Breast epithelium (tissue), 4 donors: ENCODE measurements around the gene NCOA4. TPM values are rescaled to one million over a fixed set of nuclear protein-coding genes. Genes with fewer than 3 reads are reported as not detected.
A peak's percentile ranks its signal among the peaks of the same experiment; 100 is the strongest.

Source experiments
- DNase-seq, 2 donors: peaks; one replicate each; pipeline ENCODE4 v3.0.0-alpha.2; 2019; ENCODE audit warnings: low spot score in 2 of 2
- H3K27ac ChIP-seq, 2 donors: fragments of 200-600 bp; sonication (generic) in 1 of 2; one replicate each; pipeline ENCODE4 v1.5.1; 2016 to 2019; ENCODE audit warnings: mild to moderate bottlenecking in 1 of 2
- H3K27me3 ChIP-seq, 2 donors: fragments of 200-600 bp; sonication (generic) in 1 of 2; one replicate each; pipeline versions ENCODE4 v1.5.1 to v1.6.0; 2017 to 2019; ENCODE audit warnings: control low read depth in 1 of 2, mild to moderate bottlenecking in 1 of 2
- H3K36me3 ChIP-seq: fragments of 200-600 bp; one replicate; pipeline ENCODE4 v1.5.1; 2019
- H3K4me1 ChIP-seq, 2 donors: fragments of 200-600 bp; sonication (generic); one replicate each; pipeline ENCODE4 v1.5.1; 2016 to 2019; ENCODE audit warnings: control low read depth in 1 of 2
- H3K4me3 ChIP-seq, 3 donors: fragments of 200-600 bp; sonication (generic); 1 replicate in 2 of 3; 2 replicates in 1 of 3; pipeline ENCODE4 v1.5.1; 2016 to 2019; ENCODE audit warnings: mild to moderate bottlenecking in 3 of 3, moderate library complexity in 2 of 3
- H3K9me3 ChIP-seq, 2 donors: fragments of 200-600 bp; sonication (generic) in 1 of 2; one replicate each; pipeline ENCODE4 v1.5.1; 2016 to 2019; ENCODE audit warnings: control low read depth in 1 of 2
- POLR2A ChIP-seq: fragments of 450-650 bp; IDR thresholded peaks from one replicate; pipeline ENCODE4 v1.6.1; 2016; ENCODE audit warnings: antibody characterized with exemption, mild to moderate bottlenecking, moderate library complexity
- POLR2AphosphoS5 ChIP-seq, 3 donors: sonication (generic); formaldehyde crosslinking; IDR thresholded peaks; one replicate each; pipeline ENCODE4 v1.6.1; 2017; ENCODE audit warnings: antibody characterized with exemption in 3 of 3
- intact Hi-C: fragments of 100-400 bp; cut with DNase I; formaldehyde crosslinking; loops from one replicate; pipeline ENCODE4 v1.15.1; 2023; ENCODE audit warnings: low total_unique reads
- total RNA-seq, 3 donors: library from RNA; depleted of rRNA; stranded (reverse); fragments of >200 nt; gene quantifications; one replicate each; pipeline ENCODE4 v1.1.0, GENCODE V29; 2016
- TF ChIP-seq, protein P1 (sequence below), 3 donors: fragments of 450-650 bp; IDR thresholded peaks; one replicate each; pipeline ENCODE4 v1.5.1; 2016 to 2017; ENCODE audit warnings: antibody characterized with exemption in 3 of 3, mild to moderate bottlenecking in 3 of 3, moderate library complexity in 3 of 3

The NCOA4 gene
- total RNA-seq, 3 donors from 2014 or later = 121 to 200 (median 189) TPM

- Histone ChIP-seq H3K4me1 (no peaks in the 10 kb centered on the region), H3K27me3 (no peaks in the 10 kb centered on the region), H3K9me3 (no peaks in the 10 kb centered on the region), H3K27ac (no peak overlapping the region), H3K4me3 (no peak overlapping the region), H3K36me3 (no peaks in the 10 kb centered on the region)
- intact Hi-C loops = no loop called here
- DNase-seq = no peak
- TF ChIP-seq POLR2AphosphoS5 (IDR thresholded peaks at IDR 0.05) (no peak), POLR2A (no peak)
- TF ChIP-seq, protein P1, sequence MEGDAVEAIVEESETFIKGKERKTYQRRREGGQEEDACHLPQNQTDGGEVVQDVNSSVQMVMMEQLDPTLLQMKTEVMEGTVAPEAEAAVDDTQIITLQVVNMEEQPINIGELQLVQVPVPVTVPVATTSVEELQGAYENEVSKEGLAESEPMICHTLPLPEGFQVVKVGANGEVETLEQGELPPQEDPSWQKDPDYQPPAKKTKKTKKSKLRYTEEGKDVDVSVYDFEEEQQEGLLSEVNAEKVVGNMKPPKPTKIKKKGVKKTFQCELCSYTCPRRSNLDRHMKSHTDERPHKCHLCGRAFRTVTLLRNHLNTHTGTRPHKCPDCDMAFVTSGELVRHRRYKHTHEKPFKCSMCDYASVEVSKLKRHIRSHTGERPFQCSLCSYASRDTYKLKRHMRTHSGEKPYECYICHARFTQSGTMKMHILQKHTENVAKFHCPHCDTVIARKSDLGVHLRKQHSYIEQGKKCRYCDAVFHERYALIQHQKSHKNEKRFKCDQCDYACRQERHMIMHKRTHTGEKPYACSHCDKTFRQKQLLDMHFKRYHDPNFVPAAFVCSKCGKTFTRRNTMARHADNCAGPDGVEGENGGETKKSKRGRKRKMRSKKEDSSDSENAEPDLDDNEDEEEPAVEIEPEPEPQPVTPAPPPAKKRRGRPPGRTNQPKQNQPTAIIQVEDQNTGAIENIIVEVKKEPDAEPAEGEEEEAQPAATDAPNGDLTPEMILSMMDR (IDR thresholded peaks at IDR 0.05) = no peak
These were observed 12.1 kb upstream of the NCOA4 start for GRCh38 chr10:46042527-46042926.

- no peak for DNase-seq
- no peaks in the 10 kb centered on the region for H3K36me3 ChIP-seq
These were observed 9.6 kb upstream of the NCOA4 start for GRCh38 chr10:46040004-46040403.

DNA sequence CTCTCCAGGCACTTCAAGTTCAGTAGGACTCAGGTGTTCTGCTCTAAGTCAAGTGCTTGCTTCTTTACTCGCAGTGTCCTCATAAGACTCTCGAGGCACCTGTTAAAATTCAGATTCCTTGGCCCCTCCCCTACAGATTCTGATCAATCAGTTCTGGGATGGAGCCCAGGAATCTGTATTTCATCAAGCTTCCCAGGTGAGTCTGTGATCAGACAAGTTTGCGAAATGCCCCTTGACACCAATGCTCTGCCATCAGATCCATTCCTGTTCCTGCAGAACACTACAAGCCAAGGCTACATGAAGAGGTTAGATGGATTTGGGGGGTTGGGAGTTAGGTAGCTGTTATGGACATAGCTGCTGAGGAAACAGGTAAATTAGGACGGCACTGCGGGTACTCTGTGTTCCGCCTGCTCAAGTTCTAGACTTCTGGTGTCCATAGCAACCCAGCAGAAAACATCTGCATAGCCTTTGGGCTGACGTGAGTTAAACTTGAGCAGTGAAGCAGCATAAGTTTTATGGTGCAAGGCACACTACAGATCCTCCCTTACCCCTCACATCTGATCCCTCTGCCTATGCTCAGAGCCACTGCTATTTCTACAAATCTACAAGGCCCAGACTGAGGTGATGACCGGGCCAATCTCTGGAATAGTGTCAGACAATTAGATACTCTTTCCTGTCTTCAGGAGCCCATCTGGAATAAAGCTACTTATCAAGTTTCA, 6.8 kb upstream of the NCOA4 start:
- intact Hi-C loops = no loop called here
- no peak overlapping the region for H3K27ac ChIP-seq
- no peak for DNase-seq

More at GRCh38 chr10:46040004-46040403, 9.6 kb upstream of the NCOA4 start:
- H3K27me3 ChIP-seq = no peaks in the 10 kb centered on the region
- H3K4me3 ChIP-seq = no peak overlapping the region
- intact Hi-C loops = no loop called here
- TF ChIP-seq, protein P1 (IDR thresholded peaks at IDR 0.05) = no peak
- TF ChIP-seq POLR2A = no peak
- TF ChIP-seq POLR2AphosphoS5 (IDR thresholded peaks at IDR 0.05) = no peak
- H3K27ac ChIP-seq = peak overlapping the region in 1 of 2 donors; percentile 58
- H3K4me1 ChIP-seq = no peaks in the 10 kb centered on the region
- no peaks in the 10 kb centered on the region for H3K9me3 ChIP-seq

GRCh38 chr10:46035923-46036849, 5.8 kb upstream of the NCOA4 start:
- TF ChIP-seq POLR2AphosphoS5 (IDR thresholded peaks at IDR 0.05) = no peak
- no peak for TF ChIP-seq POLR2A
- TF ChIP-seq, protein P1 (IDR thresholded peaks at IDR 0.05) = no peak
- Histone ChIP-seq H3K9me3 (no peaks in the 10 kb centered on the region), H3K36me3 (no peaks in the 10 kb centered on the region), H3K4me3 (no peak overlapping the region), H3K27me3 (no peaks in the 10 kb centered on the region), H3K4me1 (no peaks in the 10 kb centered on the region), H3K27ac (no peak overlapping the region)
- intact Hi-C loops = no loop called here
- DNase-seq = no peak

More for the DNA sequence above, 6.8 kb upstream of the NCOA4 start:
- Histone ChIP-seq H3K27me3 (no peaks in the 10 kb centered on the region), H3K4me1 (no peaks in the 10 kb centered on the region), H3K4me3 (no peak overlapping the region), H3K36me3 (no peaks in the 10 kb centered on the region), H3K9me3 (no peaks in the 10 kb centered on the region)
- no peak for TF ChIP-seq POLR2A
- no peak for TF ChIP-seq POLR2AphosphoS5 (IDR thresholded peaks at IDR 0.05)
- TF ChIP-seq, protein P1 (IDR thresholded peaks at IDR 0.05) = no peak

- Histone ChIP-seq H3K4me1 (peaks cover 0 to 2% of the 10 kb centered on the region in 2 donors), H3K9me3 (no peaks in the 10 kb centered on the region), H3K4me3 (no peak overlapping the region), H3K27me3 (no peaks in the 10 kb centered on the region), H3K36me3 (no peaks in the 10 kb centered on the region), H3K27ac (peak overlapping the region; percentile 57 to 73)
- no peak for TF ChIP-seq POLR2A
- intact Hi-C loops = no loop called here
- DNase-seq = peak in 1 of 2 donors; percentile 61
These were observed 3.2 kb upstream of the NCOA4 start for GRCh38 chr10:46033602-46034011.
